K562 (cell line): ENCODE measurements around the gene RAPGEF5. TPM values are rescaled to one million over a fixed set of nuclear protein-coding genes. Genes with fewer than 3 reads are reported as not detected.

Experiments
- ATAC-seq: fragments of 200-7000 bp; cut with Tn5 transposase; 3 replicates; pipeline ENCODE4 v1.9.1; 2020; ENCODE audit warnings: moderate library complexity
- BruUV-seq: library from RNA; stranded (reverse); fragments of 400-500 nt; replicated peaks from 2 replicates; lab custom pipeline; 2021; lab: Mats Ljungman, UMichigan
- CTCF ChIA-PET: fragments of 300-600 bp; formaldehyde crosslinking; extraction: SDS; loops from one replicate; lab custom pipeline; 2021; ENCODE audit warnings: low intra/inter-chr PET ratio; lab: Yijun Ruan, JAX
- POLR2A ChIA-PET: fragments of 300-600, 350-650 bp; sonication (Branson Sonifier 250); formaldehyde crosslinking; extraction: SDS; loops from one replicate; lab custom pipeline; 2021; ENCODE audit warnings: antibody characterized with exemption, inconsistent platforms; lab: Yijun Ruan, JAX
- DNase-seq, 4 experiments: peaks; one replicate each; pipeline versions ENCODE4 v3.0.0 to v3.0.0-alpha.2; 2011 to 2018; ENCODE audit warnings: low spot score in 3 of 4, mixed read lengths in 3 of 4; ENCODE audit errors: extremely low read depth in 1 of 4
- FAIRE-seq: peaks from 2 replicates; lab custom pipeline; 2011; peaks lifted over from hg19 to GRCh38; lab: Jason Lieb, UNC
- H2AFZ ChIP-seq: 2 replicates; pipeline ENCODE4 v1.6.0; 2011; ENCODE audit warnings: low read depth, low read length, control low read depth, inconsistent platforms
- H3K27ac ChIP-seq: fragments of 200-600 bp; 3 replicates; pipeline ENCODE4 v1.8.0; 2011; ENCODE audit warnings: low read depth, mild to moderate bottlenecking, control low read depth, inconsistent platforms, low read length, moderate library complexity, mixed read lengths; ENCODE audit errors: extremely low read depth
- H3K27me3 ChIP-seq, 2 experiments: fragments of 300-600 bp in 1 of 2; 2 replicates in 1 of 2; 3 replicates in 1 of 2; pipeline versions ENCODE4 v1.6.0 to v1.8.0; 2011; ENCODE audit warnings: inconsistent platforms in 2 of 2, low read length in 2 of 2, mild to moderate bottlenecking in 1 of 2, mixed read lengths in 1 of 2, moderate library complexity in 1 of 2; ENCODE audit not compliant: control insufficient read depth in 2 of 2, insufficient read depth in 2 of 2
- H3K36me3 ChIP-seq: fragments of 300-600 bp; 3 replicates; pipeline ENCODE4 v1.8.0; 2011; ENCODE audit warnings: mild to moderate bottlenecking, low read length, inconsistent platforms; ENCODE audit not compliant: control insufficient read depth, insufficient read depth
- H3K4me1 ChIP-seq, 2 experiments: fragments of 200-600 bp in 1 of 2; replicated peaks in 1 of 2; 2 replicates in 1 of 2; 3 replicates in 1 of 2; pipeline versions ENCODE4 v1.5.1 to v1.8.0; 2011; ENCODE audit warnings: inconsistent platforms in 2 of 2, low read length in 2 of 2, mild to moderate bottlenecking in 1 of 2, mixed read lengths in 1 of 2, moderate library complexity in 1 of 2; ENCODE audit not compliant: control insufficient read depth in 2 of 2, insufficient read depth in 2 of 2
- H3K4me2 ChIP-seq: 2 replicates; pipeline ENCODE4 v1.6.1; 2011; ENCODE audit warnings: low read length, control low read depth, inconsistent platforms, mixed read lengths; ENCODE audit not compliant: insufficient read depth
- H3K4me3 ChIP-seq: fragments of 200-600 bp; sonication (generic), shearing (Covaris generic); 2 replicates; pipeline ENCODE4 v1.5.1; 2016; ENCODE audit warnings: control low read depth, inconsistent platforms
- H3K79me2 ChIP-seq: fragments of 200-600 bp; 3 replicates; pipeline ENCODE4 v1.8.0; 2011; ENCODE audit warnings: low read length, inconsistent platforms; ENCODE audit not compliant: control insufficient read depth, insufficient read depth
- H3K9ac ChIP-seq, 2 experiments: 2 replicates each; pipeline versions ENCODE4 v1.6.0 to v1.6.1; 2011; ENCODE audit warnings: low read depth in 2 of 2, low read length in 2 of 2, control low read depth in 1 of 2, inconsistent platforms in 1 of 2, mild to moderate bottlenecking in 1 of 2, mixed read lengths in 1 of 2; ENCODE audit not compliant: insufficient read depth in 1 of 2
- H3K9me1 ChIP-seq: one replicate; pipeline ENCODE4 v1.6.0; 2011; ENCODE audit warnings: inconsistent platforms, mild to moderate bottlenecking, low read length, moderate library complexity; ENCODE audit not compliant: control insufficient read depth, insufficient read depth
- H3K9me3 ChIP-seq: replicated peaks from 2 replicates; pipeline ENCODE4 v1.5.1; 2011; ENCODE audit warnings: low read depth, low read length, inconsistent platforms; ENCODE audit not compliant: control insufficient read depth, insufficient read depth
- H4K20me1 ChIP-seq: replicated peaks from 2 replicates; pipeline ENCODE4 v1.6.1; 2011; ENCODE audit warnings: low read length, inconsistent platforms, mixed read lengths; ENCODE audit not compliant: control insufficient read depth, insufficient read depth
- BRCA1 ChIP-seq, 2 experiments: fragments of 450-650 bp in 1 of 2; sonication (generic) in 1 of 2; formaldehyde crosslinking in 1 of 2; IDR thresholded peaks; 2 replicates each; pipeline versions ENCODE4 v1.5.0 to v1.6.1; 2017 to 2020; ENCODE audit warnings: mild to moderate bottlenecking in 1 of 2, missing genetic modification reagents in 1 of 2
- BRD9 ChIP-seq: fragments of 450-650 bp; IDR thresholded peaks from 2 replicates; pipeline ENCODE4 v1.6.1; 2018; ENCODE audit warnings: low read depth; ENCODE audit not compliant: partially characterized antibody
- PYGO2 ChIP-seq: fragments of 450-650 bp; IDR thresholded peaks from 2 replicates; pipeline ENCODE4 v1.6.1; 2016; ENCODE audit warnings: mild to moderate bottlenecking, missing genetic modification characterization, moderate library complexity, missing compliant biosample characterization
- SPI1 ChIP-seq: IDR thresholded peaks from 2 replicates; pipeline ENCODE4 v1.6.1; 2011; ENCODE audit warnings: low read depth, low read length, control low read depth, borderline replicate concordance
- TSC22D4 ChIP-seq: fragments of 450-650 bp; IDR thresholded peaks from 2 replicates; pipeline ENCODE4 v1.6.1; 2016; ENCODE audit warnings: missing genetic modification characterization, missing biosample characterization, control low read depth
- YY1 ChIP-seq, 3 experiments: IDR thresholded peaks; 2 replicates each; pipeline ENCODE4 v1.6.1; 2011; ENCODE audit warnings: low read length in 2 of 3, mild to moderate bottlenecking in 2 of 3, moderate library complexity in 2 of 3, borderline replicate concordance in 1 of 3, control low read depth in 1 of 3, low read depth in 1 of 3; ENCODE audit not compliant: insufficient read depth in 3 of 3, insufficient replicate concordance in 2 of 3, control insufficient read depth in 1 of 3, insufficient read length in 1 of 3; ENCODE audit errors: extremely low read depth in 1 of 3
- WGBS: fragments of 100-300 bp; shearing (Covaris generic); methylation state at CpG from one replicate; pipeline ENCODE4 v1.1.6; 2016; ENCODE audit warnings: low coverage, mixed read lengths; ENCODE audit not compliant: insufficient coverage; ENCODE audit errors: missing lambda C conversion rate; 5-methylcytosine and 5-hydroxymethylcytosine counted together
- in situ Hi-C: fragments of 300-500 bp; cut with MboI; formaldehyde crosslinking; loops from 4 replicates; pipeline ENCODE4 v1.15.0; 2018; ENCODE audit warnings: inconsistent platforms, mixed read lengths
- intact Hi-C: fragments of 100-400 bp; cut with micrococcal nuclease; formaldehyde crosslinking; loops from 2 replicates; pipeline ENCODE4 v1.14.2; 2022
- polyA plus RNA-seq, 8 experiments: library from polyadenylated mRNA; depleted of rRNA in 4 of 8; stranded (reverse) in 5 of 8; unstranded in 3 of 8; fragments of >200 nt; fragmentation: Nextera tagmentation in 2 of 8; fragmentation: Illumina TruSeq in 1 of 8; extraction: Ambion mirVana in 2 of 8; extraction: Trizol in 1 of 8; gene quantifications; 2 replicates each; pipeline versions ENCODE4 v1.2.1 to v1.2.3, GENCODE V29; 2011 to 2014; ENCODE audit warnings: inconsistent platforms in 1 of 8, missing spikeins in 1 of 8
- total RNA-seq, 7 experiments: library from RNA; depleted of rRNA in 6 of 7; stranded (reverse); fragments of >200 nt in 6 of 7; fragmentation: Illumina TruSeq in 2 of 7; extraction: Trizol in 2 of 7; gene quantifications; 2 replicates each; pipeline versions ENCODE4 v1.2.1 to v1.2.3, GENCODE V29; 2011 to 2021; ENCODE audit warnings: low replicate concordance in 1 of 7
- TF ChIP-seq, protein P1 (sequence below): sonication (generic); formaldehyde crosslinking; IDR thresholded peaks from 2 replicates; pipeline ENCODE4 v1.4.0; 2020; ENCODE audit warnings: mild to moderate bottlenecking, missing genetic modification reagents

The RAPGEF5 gene
- total and polyA plus RNA-seq, 9 of the 15 experiments (the other 6 are each of a cell fraction or from before 2014, with no cell fraction given) = 0.39 to 2.0 (median 1.1) TPM

DNA sequence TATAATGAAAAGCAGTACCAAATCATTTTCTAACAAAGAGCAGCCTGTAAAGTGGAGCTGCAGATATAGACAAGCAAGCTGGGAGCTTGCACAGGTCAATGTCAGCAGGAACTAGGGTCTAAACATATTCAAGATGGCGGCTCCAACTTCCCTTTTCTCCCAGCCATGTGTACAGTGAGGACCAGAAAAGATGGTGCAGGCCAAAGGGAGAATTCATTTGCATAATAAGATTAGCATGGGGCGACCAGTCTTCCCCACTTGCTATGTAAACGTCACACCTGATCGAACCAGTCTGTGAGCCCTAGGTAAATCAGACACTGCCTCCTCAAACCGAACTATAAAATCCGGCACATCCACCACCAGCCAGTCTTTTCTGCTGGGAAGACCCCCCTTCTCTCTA is 4.4 kb upstream of the RAPGEF5 start:
- no peaks in the 10 kb centered on the region for H3K9me1 ChIP-seq
- H3K79me2 ChIP-seq = no peaks in the 10 kb centered on the region
- no peak overlapping the region for H3K4me2 ChIP-seq
- CTCF ChIA-PET = no interaction called here
- H3K9me3 ChIP-seq = no peaks in the 10 kb centered on the region; the same call in 1 of the 2 replicates
- WGBS = 67% methylated on average over 6 of the region's 6 CpGs
- no peak overlapping the region for H3K4me3 ChIP-seq
- no peak for TF ChIP-seq BRCA1 (IDR thresholded peaks at IDR 0.05)
- TF ChIP-seq BRCA1 (CRISPR knock-in tag; IDR thresholded peaks at IDR 0.05) = no peak
- no peak for TF ChIP-seq BRD9
- TF ChIP-seq SPI1 = 0 out of 2 replicates have a peak, but pooled peaks have one; percentile 38
- peak; percentile 12 to 72 (median 14) for TF ChIP-seq YY1 (IDR thresholded peaks at IDR 0.05; ENCODE audit: borderline replicate concordance in 1 of 3, control insufficient read depth in 1 of 3, extremely low read depth in 1 of 3, insufficient read depth in 3 of 3, insufficient read length in 1 of 3, insufficient replicate concordance in 2 of 3, low read depth in 1 of 3, low read length in 2 of 3)
- TF ChIP-seq, protein P1, sequence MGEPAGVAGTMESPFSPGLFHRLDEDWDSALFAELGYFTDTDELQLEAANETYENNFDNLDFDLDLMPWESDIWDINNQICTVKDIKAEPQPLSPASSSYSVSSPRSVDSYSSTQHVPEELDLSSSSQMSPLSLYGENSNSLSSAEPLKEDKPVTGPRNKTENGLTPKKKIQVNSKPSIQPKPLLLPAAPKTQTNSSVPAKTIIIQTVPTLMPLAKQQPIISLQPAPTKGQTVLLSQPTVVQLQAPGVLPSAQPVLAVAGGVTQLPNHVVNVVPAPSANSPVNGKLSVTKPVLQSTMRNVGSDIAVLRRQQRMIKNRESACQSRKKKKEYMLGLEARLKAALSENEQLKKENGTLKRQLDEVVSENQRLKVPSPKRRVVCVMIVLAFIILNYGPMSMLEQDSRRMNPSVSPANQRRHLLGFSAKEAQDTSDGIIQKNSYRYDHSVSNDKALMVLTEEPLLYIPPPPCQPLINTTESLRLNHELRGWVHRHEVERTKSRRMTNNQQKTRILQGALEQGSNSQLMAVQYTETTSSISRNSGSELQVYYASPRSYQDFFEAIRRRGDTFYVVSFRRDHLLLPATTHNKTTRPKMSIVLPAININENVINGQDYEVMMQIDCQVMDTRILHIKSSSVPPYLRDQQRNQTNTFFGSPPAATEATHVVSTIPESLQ (CRISPR knock-in tag) = no peak
- no peak for TF ChIP-seq TSC22D4
- TF ChIP-seq PYGO2 (tag) = no peak
- H3K4me1 ChIP-seq = no peaks in the 10 kb centered on the region; a peak in 1 of 5 replicates
- in situ Hi-C loops = no loop called here
- no peaks in the 10 kb centered on the region for H4K20me1 ChIP-seq
- no peak overlapping the region for H3K9ac ChIP-seq
- no peak overlapping the region for H3K27ac ChIP-seq
- FAIRE-seq (no peak), DNase-seq (no peak), ATAC-seq (no peak; the same call in 2 of the 3 replicates)
- H2AFZ ChIP-seq = peak overlapping the region; percentile 60; the same call in 1 of the 2 replicates
- no TSS peak for BruUV-seq
- intact Hi-C loops = no loop called here
- H3K27me3 ChIP-seq = no peaks in the 10 kb centered on the region
- POLR2A ChIA-PET = interaction anchor here (2.7 kb wide), 1 partner anchor 11 kb away, joined by 16 read pairs; no protein-coding TSS in a partner anchor
- no peaks in the 10 kb centered on the region for H3K36me3 ChIP-seq
